GM19455 (cell line): ENCODE measurements around the gene BZW1.

ENCODE experiments used
- ATAC-seq: cut with Tn5 transposase; IDR thresholded peaks from one replicate; pipeline ENCODE4 v1.9.1; 2021; ENCODE audit not compliant: unreplicated experiment

The BZW1 gene

DNA sequence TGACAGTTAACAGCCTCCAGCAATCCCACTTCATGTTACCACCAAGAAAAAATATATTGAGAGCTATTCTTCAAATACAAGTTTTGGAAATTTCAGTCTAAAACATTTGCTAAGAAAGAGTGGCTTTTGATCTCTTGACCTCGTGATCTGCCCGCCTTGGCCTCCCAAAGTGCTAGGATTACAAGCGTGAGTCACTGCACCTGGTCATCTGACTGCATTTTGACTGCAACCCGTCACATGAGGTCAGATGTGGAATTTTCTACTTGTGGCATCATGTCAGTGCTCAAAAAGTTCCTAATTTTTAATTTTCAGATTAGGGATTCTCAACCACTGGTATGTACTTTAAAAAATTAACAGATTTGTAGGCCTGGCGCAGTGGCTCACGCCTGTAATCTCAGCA lies 61.9 kb downstream of the BZW1 start:
- no peak for ATAC-seq
